ENCODE measurements around the gene L2HGDH.
"Not testable (repeated sequence)": the region's sequence is repeated elsewhere in the genome, so short reads cannot be mapped to it uniquely, and the experiment has no call there.

L2HGDH gene

GRCh38 chr14:50339178-50339804, 27.3 kb upstream of the L2HGDH start:
- no peak for DNase-seq (ENCODE audit: low spot score)

- DNase-seq (ENCODE audit: low spot score) = no peak
Observed at GRCh38 chr14:50338587-50338986, 26.6 kb upstream of the L2HGDH start.

GRCh38 chr14:50335989-50336824, 24.2 kb upstream of the L2HGDH start:
- DNase-seq (ENCODE audit: low spot score) = no peak

- no peak for DNase-seq (ENCODE audit: low spot score)
Observed at GRCh38 chr14:50335389-50335788, 23.4 kb upstream of the L2HGDH start.

- DNase-seq (ENCODE audit: low spot score) = no peak
Observed at GRCh38 chr14:50334211-50334610, 22.2 kb upstream of the L2HGDH start.

- DNase-seq (ENCODE audit: low spot score) = no peak
Observed at GRCh38 chr14:50333014-50333509, 21.0 kb upstream of the L2HGDH start.

- DNase-seq (ENCODE audit: low spot score) = no peak
Observed at GRCh38 chr14:50331596-50331995, 19.6 kb upstream of the L2HGDH start.

- DNase-seq (ENCODE audit: low spot score) = peak; percentile 92
Observed at GRCh38 chr14:50321009-50321660, 9.1 kb upstream of the L2HGDH start.

- no peak for DNase-seq (ENCODE audit: low spot score)
Observed at GRCh38 chr14:50320283-50320682, 8.3 kb upstream of the L2HGDH start.

GRCh38 chr14:50319721-50320120, 7.7 kb upstream of the L2HGDH start:
- no peak for DNase-seq (ENCODE audit: low spot score)

- no peak for DNase-seq (ENCODE audit: low spot score)
Observed at GRCh38 chr14:50319293-50319692, 7.3 kb upstream of the L2HGDH start.

- peak; percentile 42 for DNase-seq (ENCODE audit: low spot score)
Observed at GRCh38 chr14:50318031-50318626, 6.1 kb upstream of the L2HGDH start.

- not testable (repeated sequence) for DNase-seq (ENCODE audit: low spot score)
Observed at GRCh38 chr14:50314098-50314497, 2.1 kb upstream of the L2HGDH start.

- DNase-seq (ENCODE audit: low spot score) = peak; percentile 59
Observed at GRCh38 chr14:50312734-50313054, 665 bp upstream of the L2HGDH start.

GRCh38 chr14:50311337-50311971, 575 bp downstream of the L2HGDH start:
- DNase-seq (ENCODE audit: low spot score) = no peak

GRCh38 chr14:50310445-50310844, 1.6 kb downstream of the L2HGDH start:
- DNase-seq (ENCODE audit: low spot score) = no peak

GRCh38 chr14:50308363-50308915, 3.6 kb downstream of the L2HGDH start:
- no peak for DNase-seq (ENCODE audit: low spot score)

- no peak for DNase-seq (ENCODE audit: low spot score)
Observed at GRCh38 chr14:50303744-50304471, 8.1 kb downstream of the L2HGDH start.

GRCh38 chr14:50301914-50302313, 10.1 kb downstream of the L2HGDH start:
- no peak for DNase-seq (ENCODE audit: low spot score)

- DNase-seq (ENCODE audit: low spot score) = no peak
Observed at GRCh38 chr14:50299585-50299984, 12.4 kb downstream of the L2HGDH start.

GRCh38 chr14:50290306-50290705, 21.7 kb downstream of the L2HGDH start:
- no peak for DNase-seq (ENCODE audit: low spot score)

All from CD4-positive, alpha-beta T cell treated with Interleukin-2 at 100 ng/mL for 4 hours (primary cell).